Stimulated activated CD8-positive, alpha-beta memory T cell treated with anti-CD3 and anti-CD28 coated beads, Interleukin-4, amount 100 ng/mL, for 48 hours (primary cell): Measurements from ENCODE around the gene POFUT2.

Experiments used
- DNase-seq: peaks from one replicate; pipeline ENCODE4 v3.0.0-alpha.2; 2020

POFUT2 gene

GRCh38 chr21:45296638-45297037 is 8.9 kb upstream of the POFUT2 start:
- DNase-seq = peak; percentile 14

GRCh38 chr21:45295576-45296365 is 8.1 kb upstream of the POFUT2 start:
- peak; percentile 13 for DNase-seq

GRCh38 chr21:45294509-45295291 is 7.0 kb upstream of the POFUT2 start:
- peak; percentile 19 for DNase-seq

- DNase-seq = no peak
Observed at GRCh38 chr21:45293726-45294401, 6.2 kb upstream of the POFUT2 start.

GRCh38 chr21:45293220-45293725 is 5.6 kb upstream of the POFUT2 start:
- peak; percentile 20 for DNase-seq

- DNase-seq = peak; percentile 82
Observed at GRCh38 chr21:45292399-45293219, 4.9 kb upstream of the POFUT2 start.

GRCh38 chr21:45291613-45292398 is 4.1 kb upstream of the POFUT2 start:
- peak; percentile 20 for DNase-seq

- DNase-seq = peak; percentile 22
Observed at GRCh38 chr21:45290948-45291612, 3.4 kb upstream of the POFUT2 start.

GRCh38 chr21:45289655-45290515 is 2.2 kb upstream of the POFUT2 start:
- peak; percentile 24 for DNase-seq

- peak; percentile 8 for DNase-seq
Observed at GRCh38 chr21:45289134-45289533, 1.4 kb upstream of the POFUT2 start.

- no peak for DNase-seq
Observed at GRCh38 chr21:45288441-45288841, 746 bp upstream of the POFUT2 start.

- DNase-seq = no peak
Observed at GRCh38 chr21:45286671-45287437, 841 bp downstream of the POFUT2 start.

- no peak for DNase-seq
Observed at GRCh38 chr21:45285266-45285931, 2.3 kb downstream of the POFUT2 start.

- no peak for DNase-seq
Observed at GRCh38 chr21:45284456-45284741, 3.3 kb downstream of the POFUT2 start.

GRCh38 chr21:45283611-45284455 is 3.9 kb downstream of the POFUT2 start:
- no peak for DNase-seq

- DNase-seq = no peak
Observed at GRCh38 chr21:45283035-45283610, 4.6 kb downstream of the POFUT2 start.

- no peak for DNase-seq
Observed at GRCh38 chr21:45282283-45283034, 5.2 kb downstream of the POFUT2 start.
